Ureter (tissue), 1 donor: Measurements from ENCODE around the gene AMIGO1. TPM values are rescaled to one million over a fixed set of nuclear protein-coding genes. Genes with fewer than 3 reads are reported as not detected.

Source experiments
- DNase-seq: peaks from one replicate; pipeline ENCODE4 v3.0.0-alpha.2; 2020; ENCODE audit warnings: low spot score
- total RNA-seq: library from RNA; stranded (reverse); gene quantifications from one replicate; pipeline ENCODE4 v1.2.4, GENCODE V29; 2023
- donor health status: DM: yes; HTN: yes; CAD: no.

AMIGO1 gene
- total RNA-seq, 1 donor from 2014 or later = 6.0 TPM

DNA sequence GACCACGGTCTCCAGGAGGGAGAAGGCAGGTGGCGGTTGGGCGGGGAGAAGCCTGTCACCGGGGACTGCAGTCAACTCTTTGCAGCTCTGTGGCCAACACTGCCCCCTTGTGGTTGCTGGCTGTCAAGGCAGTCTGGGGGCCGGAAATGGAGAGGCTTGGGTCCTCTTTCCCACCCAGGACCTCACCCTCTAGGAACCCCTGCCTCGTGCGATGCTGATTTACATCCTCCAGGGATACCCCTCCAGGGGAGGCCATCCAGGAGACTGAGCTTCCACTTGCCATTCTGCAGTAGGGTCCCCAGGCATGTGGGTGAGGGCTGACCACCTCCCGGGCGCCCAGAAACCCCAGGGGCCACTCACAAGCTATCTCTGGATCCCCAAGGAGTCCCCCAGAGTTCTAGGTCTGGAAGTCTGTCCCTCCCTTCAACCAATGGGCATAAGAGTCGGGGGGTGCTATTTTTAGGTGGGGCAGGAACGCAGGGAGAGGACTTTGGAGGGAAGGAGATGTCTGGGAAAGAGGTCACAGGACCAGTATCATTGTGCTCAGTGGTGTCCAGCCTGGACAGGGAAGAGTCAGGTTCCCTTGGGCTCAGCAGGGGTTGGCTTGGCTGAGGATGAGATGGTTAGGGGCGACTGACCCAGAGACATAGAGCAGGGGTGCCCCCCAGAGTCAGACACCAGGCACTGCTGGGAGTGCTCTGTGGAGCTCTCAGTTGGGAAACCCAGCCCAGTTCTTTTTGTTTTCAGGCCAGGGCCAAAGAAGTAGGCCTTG lies 23.0 kb upstream of the AMIGO1 start:
- DNase-seq = peak; percentile 89

DNA sequence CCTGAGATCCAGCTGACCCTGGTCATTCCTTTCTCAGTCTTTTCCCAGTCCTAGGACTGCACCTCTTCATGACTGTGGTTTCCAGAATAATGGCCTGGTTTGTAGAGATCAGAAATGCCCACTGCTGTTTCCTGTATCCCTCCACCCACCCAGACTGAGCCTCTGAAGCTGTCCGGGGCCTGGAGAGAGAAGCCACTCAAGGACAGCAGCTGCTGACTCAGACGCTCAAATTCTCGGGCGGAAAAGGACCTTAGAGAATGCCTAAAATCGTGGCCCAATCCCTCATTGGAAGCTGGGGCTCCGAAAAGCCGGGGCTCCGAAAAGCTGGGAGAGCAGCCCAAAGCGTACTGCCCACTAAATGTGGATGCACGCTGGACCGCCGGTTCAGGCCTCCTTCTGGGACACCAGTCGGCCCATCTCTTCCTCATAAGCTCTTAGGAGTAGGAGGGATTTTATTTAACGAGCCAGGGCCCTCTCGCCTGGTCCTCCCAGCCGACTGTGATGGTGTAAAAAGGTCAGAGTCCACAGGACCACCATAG lies 22.4 kb upstream of the AMIGO1 start:
- DNase-seq = peak; percentile 44

DNA sequence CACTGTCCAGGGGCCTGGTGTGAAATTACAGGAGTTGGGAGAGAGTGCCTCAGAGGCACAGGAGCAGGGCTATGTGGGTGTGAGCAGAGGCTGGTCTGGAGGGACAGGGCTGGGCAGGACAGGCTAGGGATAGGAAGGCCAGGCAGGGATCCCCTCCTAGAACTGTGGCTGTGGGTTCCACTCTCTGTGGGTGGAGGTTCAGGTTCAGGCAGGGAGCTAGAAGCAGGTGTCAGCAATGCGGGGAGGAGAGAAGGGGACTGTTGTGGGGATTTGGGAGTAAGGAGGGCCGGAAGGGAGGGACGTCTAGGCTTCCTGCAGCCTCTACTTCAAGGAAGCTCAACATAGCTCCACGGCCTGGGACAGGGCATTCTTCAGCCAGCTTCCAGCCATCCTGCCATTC lies 21.9 kb upstream of the AMIGO1 start:
- DNase-seq = no peak

DNA sequence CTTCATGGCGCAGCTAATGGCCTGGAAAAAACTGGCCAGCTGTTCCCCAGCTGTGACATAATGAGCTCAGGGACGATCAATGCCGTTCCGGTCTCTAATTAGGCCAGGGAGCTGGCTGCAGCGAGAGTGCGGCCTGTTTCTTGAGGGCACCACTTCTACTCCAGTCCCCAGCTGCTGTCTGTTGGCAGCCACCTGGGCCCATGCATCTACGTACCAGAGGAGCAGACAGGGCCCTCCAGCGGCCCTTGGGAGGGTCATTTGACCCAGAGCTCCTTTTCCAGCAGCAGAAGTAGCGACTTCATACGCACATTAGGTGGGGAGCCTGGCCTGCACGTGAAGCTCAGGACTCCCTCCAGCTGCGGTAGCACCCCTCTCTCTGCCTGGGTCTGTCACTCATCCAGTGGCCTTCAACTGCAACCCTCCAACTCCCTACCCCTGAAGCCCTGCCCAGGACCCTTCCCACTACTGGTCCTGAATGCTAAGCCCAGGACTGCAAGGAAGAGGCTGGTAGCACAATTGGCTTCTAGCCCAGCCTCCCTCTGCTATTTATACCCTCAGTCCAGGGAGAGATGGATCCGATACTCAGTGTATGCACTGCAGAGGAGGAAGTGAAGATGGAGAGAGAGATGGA lies 21.0 kb upstream of the AMIGO1 start:
- DNase-seq = no peak

DNA sequence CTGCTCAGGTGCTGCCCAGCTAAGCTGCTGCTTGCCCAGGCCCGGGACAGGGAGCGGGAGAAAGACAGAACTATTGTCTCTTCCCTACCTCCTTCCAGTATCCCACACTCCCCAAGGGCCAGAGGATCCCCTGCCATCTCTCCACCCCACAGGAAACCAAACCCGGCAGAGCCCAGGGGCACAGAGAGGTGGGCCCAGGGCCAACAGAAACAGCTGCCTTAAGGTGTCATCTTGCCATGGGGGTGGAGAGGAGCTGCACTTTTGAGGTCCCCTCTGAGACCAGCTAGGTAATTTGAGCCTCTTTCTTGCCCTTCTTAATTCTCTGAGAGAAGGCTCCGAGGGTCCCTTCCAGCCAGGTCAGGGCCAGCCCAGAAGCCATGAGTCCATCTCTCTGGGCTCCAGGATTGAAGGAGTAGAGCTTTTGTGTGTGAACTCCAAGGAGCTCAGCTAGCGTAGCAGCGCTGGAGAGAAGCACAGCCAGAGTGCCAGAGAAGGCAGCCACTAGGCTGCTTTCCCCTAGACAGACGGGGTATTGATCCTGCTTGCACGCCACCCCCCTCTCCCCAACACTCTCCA lies 20.4 kb upstream of the AMIGO1 start:
- no peak for DNase-seq

DNA sequence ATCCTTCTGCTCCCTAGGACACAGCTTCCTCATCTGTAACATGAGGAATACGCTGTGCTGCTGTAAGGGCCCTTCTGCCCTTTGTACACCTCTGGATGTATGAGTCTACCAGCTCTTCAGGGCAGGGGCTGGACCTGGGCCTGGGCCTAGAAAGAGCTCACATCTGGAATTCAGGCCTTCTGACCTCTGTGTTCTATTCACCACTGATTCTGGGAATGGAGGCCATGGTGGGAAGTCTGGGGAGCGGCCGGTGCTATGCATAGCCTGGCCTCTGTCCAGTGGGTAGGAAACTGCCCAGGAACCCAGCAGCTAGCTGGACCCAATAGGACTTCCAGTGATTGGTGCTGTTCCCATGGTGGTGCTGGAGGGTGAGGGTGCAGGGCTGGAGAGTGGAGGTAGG lies 19.2 kb upstream of the AMIGO1 start:
- DNase-seq = no peak

DNA sequence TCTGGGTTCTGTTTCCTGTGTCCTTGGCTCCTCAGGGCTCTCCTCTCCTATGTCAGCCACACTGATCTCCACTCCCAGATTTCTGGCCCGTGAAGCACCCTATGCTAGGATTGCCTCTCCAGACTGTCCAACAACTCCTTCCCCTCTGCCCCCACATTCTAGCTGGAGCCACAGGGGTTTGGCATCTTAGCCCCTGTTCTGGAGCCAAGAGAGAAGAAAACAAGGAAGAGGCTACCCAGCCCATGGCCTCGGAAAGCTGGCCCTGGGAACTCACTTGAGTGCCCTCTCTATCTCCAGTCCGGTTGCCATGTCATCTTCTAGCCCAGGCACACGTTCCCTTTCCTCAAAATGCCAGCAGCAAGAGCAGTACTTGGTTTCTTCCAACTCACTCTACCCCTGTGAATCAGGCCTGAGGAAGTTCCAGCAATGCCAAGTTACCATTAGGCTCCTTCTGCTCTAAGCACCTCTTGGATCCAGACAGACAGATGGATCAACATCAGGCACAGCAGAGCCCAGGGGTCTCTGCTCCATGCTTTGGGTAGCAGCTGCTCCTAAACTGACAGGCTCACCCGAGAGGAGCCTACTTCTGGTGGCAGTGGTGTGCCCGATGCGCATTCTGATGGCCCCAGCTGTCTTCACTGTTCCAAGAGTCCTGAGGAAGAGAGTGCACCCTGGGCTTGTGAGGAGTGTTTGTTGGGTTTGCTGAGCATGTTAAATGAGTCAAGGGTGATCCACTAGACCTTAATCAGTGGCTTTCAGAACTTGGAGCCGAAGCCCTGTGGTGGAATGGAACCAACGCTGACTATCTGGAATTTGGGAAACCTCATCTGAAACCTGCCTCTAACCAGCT lies 18.5 kb upstream of the AMIGO1 start:
- no peak for DNase-seq

DNA sequence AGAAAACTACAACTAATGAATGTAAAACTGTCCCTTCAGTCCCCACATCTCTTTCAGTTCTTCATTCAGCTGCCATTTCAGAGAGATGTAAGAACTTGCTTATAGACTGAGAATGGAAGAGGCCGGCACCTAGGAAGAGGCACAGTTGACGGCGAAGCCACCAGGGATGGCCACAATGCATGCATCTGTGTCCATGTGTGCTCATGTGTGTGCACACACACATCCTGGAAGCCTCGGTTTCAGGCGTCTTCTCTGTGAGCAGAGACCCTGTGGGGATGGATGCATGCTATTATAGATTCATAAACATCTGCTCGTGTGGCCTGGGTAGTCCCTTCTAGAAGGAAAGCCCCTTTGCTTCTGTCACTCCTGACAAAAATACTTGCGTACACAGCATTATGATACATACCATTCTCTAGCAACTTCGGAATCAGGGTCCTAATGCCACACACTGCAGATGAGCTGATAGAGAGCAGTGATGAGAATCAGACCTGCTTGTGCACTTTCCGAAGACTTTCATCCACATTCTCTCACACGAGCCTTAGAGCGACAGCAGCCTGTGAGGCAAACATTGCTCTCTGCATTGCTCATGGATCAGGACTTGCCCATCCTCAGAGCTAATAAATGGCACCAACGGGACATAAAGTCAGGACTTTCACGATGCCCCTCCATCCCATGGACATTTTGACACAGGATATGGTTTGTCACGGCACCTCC lies 17.7 kb upstream of the AMIGO1 start:
- no peak for DNase-seq

DNA sequence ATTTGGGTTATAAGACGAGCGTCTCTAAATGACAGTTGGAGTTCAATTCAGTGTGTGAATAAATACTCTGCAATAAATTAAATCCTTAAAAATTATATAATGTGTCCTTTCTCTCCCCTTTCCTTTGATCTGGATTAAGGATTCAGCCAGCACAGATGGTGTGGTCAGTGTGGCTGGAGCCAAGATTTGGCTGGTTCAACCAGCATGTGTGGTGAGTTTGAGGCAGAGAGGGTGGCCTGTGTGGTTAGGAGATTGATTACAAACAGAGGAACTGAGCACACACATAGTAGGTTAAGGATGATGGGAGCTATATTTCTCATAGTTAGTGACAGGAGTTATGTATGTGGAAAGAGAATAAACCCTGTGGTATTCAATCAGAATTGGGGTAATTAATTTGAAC lies 14.2 kb upstream of the AMIGO1 start:
- DNase-seq = no peak

DNA sequence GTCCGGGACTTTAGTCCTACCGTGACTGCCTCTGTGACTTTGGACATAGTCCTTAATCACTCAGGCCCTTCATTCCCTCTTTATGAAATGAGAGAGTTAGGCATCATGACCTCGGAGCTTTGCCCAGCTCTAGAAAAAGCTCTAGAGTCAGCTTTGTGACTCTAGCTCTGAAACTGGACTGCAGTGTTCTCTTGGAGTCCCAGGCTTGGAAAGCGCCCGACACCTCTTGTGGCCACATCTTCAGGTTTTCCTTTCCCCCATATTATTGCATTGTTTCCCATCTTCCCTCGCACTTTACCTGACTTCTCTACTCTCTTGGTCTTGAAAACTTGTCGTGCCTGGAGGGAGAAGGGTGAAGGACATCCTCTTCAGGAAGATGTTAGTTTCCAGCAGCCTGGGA lies 12.5 kb upstream of the AMIGO1 start:
- no peak for DNase-seq

DNA sequence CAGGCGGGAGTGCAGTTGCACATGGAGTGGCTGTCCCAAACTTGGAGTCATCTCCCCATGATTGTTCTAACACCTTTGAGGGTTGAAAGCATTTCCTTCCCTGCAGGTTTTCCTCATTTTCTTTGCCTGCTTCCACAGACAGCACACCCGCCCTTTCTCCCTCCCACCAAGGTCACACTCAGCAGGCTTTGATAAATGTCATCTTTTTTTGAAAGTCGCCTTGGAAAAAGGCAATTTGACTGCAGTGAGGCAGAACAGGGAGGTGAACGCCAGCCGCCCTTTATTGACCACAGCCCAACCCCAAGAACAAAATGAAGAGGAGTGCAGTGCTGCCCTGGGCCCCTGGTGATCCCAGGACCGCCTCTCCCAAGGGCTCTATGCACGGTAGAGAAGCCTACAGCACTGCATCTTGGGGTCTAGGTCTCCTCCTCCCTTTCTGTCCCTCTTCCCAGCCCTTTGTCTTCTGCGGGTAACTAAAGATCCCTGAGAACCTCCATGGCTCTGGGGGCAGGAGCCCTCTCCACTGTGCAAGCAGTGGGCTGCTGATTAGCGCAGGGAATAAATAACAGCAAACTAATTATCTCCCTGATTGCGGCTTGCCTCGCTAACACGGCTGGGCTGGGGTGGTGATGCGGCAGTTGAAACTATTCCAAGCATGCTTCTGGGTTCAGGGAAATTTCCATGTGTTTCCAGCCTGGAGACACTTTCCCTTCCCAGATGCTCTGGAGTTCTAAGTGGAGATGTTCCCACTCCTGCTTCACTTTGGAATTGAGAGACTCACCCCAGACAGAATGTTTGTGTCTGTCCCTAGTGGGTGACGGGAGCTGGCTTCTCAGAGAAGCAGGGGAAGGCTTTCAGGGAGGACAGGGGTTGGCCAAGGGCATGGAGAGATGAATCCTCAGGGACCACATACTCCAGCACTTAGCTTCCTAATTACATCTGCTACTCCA lies 11.8 kb upstream of the AMIGO1 start:
- no peak for DNase-seq

DNA sequence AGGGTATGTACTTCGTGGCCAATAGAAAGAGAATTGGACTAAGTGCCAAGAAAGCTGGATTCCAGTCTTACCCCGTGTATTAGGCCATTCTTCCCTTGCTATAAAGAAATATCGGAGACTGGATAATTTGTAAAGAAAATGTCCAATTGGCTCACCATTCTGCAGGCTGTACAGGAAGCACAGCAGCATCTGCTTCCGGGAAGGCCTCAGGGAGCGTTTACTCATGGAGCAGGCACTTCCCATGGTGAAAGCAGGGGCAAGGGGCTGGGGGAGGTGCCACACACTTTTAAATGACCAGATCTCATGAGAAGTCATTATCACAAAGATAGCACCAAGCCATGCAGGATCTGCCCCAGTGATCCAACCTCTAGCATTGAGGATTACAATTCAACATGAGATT lies 7.8 kb upstream of the AMIGO1 start:
- DNase-seq = no peak

DNA sequence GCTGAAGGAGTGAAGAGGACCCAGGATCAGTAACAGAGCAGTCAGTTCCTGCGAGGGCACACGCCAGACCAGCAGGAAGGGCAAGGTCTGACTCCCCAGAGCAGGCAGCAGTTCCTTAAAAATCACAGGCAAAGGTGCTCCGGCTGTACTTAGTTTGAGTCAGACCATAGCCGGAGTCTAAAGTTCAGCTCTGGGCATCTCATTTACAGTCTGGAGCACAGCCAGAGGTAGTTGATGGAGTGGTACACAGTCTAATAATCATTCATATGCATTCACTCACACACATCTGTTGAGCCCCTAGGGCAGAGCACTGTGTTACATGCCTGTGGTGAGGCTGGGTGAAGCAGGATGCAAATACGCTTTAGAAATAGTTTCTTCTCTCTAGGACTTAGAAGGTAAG lies 7.3 kb upstream of the AMIGO1 start:
- no peak for DNase-seq

DNA sequence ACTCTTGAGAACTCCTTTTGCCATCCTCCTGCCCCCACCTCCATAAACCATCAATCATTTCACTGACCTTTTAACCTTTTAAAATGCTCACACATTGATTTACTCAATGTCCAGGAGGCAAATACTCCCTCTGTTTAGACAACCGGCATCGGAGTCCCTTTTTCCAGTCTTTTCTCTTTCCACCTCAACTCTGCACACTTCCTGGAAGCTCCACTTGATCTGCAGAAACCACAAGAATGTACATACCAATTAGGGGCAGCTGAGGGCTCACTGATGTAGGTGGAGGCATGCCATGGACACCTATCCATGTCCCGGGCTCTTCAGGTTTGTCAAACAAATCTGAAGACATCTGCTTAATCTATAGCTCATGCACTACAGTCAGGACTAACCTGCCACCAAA lies 5.3 kb upstream of the AMIGO1 start:
- DNase-seq = no peak

DNA sequence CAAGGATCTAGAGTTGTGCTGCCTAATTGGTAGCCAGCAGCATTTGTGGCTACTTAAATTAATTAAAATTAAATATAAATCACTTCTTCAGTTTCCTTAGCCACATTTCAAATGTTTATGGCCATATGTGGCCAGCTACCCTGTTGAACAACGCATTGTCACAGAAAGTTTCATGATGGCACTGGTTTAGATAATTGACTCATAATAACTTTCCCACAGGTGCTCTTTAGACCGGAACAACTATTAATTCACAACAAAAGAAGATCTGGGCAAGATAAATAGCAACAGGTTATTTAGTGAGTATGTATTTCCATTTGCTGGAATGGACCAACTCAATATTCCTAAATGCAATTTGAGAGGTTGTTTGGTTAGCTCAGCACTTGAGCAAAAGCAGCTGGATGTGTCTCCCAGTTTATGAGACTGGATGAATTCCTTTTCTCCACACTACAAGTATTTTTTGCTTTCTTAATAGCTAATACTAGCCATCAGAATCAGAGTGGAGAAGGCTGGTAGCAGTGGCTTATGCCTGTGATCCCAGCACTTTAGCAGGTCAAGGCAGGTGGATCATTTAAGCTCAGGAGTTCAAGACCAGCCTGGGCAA lies 3.7 kb upstream of the AMIGO1 start:
- no peak for DNase-seq

DNA sequence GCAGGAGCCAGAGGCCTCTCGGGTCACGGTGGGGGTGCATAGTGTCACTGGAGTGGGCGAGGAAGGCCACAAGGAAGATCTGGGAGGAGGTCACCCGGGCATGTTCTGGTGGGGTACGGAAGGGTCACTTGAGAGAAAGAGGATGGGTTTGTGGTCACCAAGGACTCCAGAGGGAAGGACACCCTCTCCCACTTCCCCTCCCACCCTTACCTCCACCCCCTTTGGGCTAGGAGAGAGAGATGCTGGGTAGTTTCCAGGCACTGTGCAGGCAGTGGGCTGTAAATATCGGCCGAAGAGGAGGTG lies 703 bp downstream of the AMIGO1 start:
- DNase-seq = no peak

DNA sequence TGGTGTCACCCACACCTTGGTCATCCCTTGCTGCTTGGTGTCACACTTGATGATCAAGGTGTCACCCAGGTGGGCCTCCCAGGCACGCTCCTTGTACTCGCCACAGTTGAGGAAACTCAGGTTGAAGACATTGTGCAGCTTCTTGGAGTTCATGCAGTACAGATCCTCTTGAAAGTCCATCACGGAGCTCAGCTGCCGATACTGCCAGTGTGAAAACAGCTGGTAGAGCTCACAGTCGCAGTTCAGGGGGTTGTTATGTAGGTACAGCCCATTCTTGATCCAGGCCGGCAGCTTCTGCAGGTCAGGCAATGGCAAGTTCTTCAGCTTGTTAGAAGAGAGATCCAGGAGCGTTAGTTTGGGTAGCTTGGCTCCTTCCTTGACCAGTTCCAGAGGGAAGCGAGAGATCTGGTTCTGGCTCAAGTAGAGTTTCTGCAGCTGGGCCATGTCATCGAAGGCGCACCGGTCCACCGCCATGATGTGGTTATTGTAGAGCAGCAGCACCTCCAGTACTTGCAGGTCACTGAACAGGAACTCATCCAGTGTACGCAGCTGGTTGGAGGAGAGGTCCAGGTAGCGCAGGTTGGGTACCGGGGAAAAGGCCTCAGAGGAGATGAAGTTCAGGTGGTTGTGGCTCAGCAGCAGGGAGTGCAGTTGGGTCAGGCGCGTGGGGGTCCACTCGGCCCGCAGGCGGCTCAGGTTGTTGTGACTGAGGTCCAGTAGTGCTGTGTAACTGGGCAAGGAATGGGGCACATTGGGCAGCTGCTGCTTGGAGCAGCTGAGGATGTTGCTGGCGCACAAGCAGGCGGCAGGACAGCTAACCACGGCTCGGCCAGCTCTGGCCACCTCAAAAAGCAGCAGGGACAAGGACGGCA lies 1.3 kb downstream of the AMIGO1 start:
- no peak for DNase-seq

DNA sequence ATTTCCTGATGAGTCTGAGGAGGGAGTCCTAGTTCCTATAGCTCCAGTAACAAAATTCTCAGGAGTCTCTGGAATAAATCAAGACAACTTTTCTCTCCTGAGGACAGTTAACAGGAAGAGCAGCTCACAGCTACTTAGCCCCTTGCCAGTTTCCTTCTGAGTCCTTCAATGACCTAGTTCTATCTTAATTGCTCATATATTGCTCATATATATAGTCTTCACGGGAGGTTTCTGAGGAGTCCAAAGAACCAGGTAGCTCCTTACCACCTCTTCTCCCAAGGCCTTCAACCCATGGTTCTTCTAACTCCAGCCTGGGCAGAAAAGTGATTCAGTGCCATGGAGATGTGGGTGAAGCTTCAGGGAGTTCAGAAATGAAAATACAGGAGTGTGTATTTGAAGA lies 4.6 kb downstream of the AMIGO1 start:
- no peak for DNase-seq

DNA sequence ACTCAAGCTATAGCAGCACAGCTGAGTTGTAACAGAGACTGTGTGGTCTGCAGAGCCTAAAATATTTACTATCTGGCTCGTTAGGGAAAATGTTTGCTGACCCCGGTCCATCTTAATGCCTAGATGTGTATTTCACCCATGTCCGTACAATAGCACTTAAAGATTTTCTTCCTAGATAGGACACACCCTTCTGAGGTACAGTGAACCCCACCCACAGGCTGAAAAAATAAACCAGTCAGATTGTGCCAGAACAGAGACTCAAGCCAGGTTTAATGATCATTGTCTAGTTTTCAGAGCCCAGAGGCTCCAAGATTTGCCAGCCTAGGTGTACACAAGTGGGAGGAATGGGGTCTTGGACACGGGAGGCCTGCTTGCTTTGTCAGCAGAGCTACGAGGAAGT lies 5.6 kb downstream of the AMIGO1 start:
- no peak for DNase-seq
